Stimulated activated CD8-positive, alpha-beta memory T cell treated with anti-CD3 and anti-CD28 coated beads, Interleukin-12 subunit alpha, Interleukin-12 subunit beta, amount 100 ng/mL, for 4 hours (primary cell): ENCODE measurements around the gene TANC2.

Experiments
- DNase-seq: peaks from one replicate; pipeline ENCODE4 v3.0.0-alpha.2; 2020; ENCODE audit warnings: low read depth

TANC2 gene

GRCh38 chr17:62965686-62966425, at the start of gene TANC2:
Gene TANC2 (plus strand): TSS chr17:62966235. CDS start chr17:63009560, 43,325 bp downstream.
- DNase-seq, result peak; percentile 68

DNA sequence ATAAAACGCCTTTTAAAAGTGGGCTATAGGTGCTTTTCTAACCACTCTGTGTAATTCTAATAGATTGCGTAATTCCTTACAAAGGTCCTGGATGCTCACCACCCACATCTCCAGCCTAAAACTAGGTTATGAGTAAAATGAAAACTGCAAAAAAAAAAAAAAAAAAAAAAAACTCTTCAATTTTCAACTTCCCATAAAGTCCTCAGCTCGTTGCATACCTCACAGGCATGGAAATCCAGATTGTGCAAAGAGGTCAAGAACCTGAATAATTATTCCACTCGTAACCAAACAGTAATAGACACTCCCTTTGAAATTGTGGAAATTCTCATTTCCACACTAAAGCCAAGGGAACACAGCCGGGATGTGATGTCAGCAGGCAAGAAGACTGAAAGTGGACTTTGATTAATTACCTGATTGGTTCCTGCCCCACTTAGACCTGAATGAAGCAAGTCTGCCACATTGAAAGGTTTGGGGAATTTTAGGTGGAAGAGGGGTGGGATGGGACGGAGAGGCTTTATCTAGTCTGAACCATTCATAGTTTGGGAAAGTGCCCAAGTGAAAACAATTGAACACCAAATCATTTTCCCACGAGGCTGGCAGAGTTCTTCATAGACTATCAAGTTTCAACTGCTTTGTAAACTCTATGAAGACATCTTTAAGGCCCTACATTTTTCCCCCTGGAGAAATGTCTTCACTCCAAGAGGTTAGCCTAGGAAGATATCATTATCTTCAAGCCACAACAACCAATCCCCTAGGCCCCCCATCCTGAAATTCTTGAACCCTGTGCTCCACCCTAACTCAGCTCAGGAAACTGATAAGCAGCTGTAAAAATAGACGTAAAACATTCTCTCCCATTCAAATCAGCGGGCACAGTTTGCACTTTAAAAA, 49.1 kb upstream of the TANC2 start:
- DNase-seq, result no peak

GRCh38 chr17:62919388-62919787, 46.6 kb upstream of the TANC2 start:
- no peak for DNase-seq

- DNase-seq, result no peak
Observed at GRCh38 chr17:62920300-62920699, 45.7 kb upstream of the TANC2 start.

- no peak for DNase-seq
Observed at GRCh38 chr17:62921817-62922216, 44.2 kb upstream of the TANC2 start.

GRCh38 chr17:62923258-62924150, 42.5 kb upstream of the TANC2 start:
- DNase-seq, result no peak

GRCh38 chr17:62925267-62925836, 40.7 kb upstream of the TANC2 start:
- no peak for DNase-seq

DNA sequence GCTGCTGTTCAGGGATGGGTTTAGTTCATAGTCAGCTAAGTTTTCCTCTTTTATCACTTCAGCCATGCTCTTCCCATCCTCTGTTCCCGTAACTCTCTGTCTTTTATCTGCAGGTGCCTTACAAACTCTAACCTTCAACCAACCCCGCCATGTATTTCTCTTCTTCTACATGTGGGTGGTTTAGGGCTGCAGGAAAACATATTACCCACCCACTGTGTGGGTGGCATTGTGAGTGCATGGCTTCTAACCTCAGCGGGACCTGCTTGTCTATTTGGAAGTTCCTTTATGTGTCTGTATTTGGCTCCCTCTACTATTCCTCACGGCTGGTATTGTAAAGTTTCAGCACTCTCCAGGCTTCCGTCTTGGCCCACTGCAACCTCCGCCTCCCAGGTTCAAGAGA, 39.0 kb upstream of the TANC2 start:
- no peak for DNase-seq

DNA sequence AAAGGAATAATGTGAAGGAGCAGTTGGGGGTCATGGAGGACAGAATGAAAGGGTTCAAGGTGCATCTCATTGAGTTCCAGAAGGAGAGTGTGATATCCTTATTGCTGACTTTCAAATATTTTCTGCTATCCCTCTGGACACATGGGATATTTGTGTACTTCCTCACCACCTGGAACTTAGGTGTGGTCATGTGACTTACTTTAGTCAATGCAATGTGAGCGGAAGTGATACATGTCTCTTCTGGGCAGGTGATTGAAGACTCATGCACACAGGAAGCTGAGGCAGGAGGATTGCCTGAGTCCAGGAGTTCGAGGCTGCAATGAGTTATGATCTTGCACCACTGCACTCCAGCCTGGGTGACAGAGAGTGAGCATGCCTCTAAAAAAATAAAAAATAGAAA, 36.7 kb upstream of the TANC2 start:
- DNase-seq, result no peak

DNA sequence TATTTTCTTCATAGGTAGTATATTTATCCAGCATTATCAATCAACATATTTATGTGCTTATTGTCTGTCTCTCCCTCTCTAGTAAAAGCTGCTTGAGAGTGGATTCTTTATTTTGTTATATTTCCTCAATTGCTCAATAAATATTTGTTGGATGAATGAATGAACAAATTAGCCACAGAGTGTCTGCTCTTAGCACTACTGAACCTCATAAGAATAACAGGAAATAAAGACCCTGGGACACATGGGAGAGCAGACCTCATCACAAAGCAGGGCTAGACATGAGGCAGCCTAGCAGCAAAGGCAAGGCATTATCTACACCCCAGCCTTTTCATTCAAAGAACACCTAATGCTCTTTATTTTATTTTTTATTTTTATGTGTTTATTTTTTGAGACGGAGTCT, 34.9 kb upstream of the TANC2 start:
- DNase-seq, result no peak

DNA sequence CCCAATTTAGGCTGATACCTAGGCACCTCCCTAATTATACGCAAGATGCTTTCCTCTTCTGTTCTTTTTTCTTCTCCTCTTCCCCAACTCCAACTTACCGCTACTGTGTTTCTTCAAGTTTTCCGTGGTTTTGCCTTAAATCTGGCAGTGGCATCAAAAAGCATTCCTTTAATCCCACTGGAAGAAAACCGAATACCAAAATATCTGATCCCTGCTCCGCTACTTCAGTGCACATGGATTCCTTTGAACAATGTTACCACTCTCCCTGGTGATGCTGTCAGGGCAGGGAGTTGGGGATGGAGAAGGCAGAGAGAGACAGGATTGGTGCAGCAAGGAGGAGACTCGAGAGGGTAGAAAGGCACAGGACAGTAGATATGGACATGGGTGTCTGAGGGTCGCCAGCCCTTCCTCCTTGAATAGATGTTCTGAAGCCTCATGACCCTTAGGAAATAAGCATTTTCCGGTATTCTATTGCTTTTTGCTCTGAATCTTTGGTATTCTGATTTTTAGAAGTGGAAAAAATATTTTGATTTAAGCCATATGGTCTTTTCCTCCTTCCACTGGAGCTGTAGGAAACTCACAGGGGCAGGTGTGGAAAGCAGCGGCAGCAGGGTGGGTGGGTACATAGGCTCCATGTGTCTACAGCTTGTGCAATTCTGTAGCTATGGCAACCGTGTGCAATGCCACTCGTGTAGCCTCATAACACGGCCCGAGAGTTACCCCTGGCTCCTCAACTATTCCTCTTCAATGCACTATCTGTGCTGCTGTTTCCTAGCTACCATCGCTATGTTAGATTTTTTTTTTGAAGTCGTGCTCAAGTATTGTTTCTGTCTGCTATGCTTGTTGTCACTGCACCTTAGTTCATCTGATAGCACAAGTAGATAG, 32.3 kb upstream of the TANC2 start:
- no peak for DNase-seq

GRCh38 chr17:62935098-62935497, 30.9 kb upstream of the TANC2 start:
- DNase-seq, result no peak

DNA sequence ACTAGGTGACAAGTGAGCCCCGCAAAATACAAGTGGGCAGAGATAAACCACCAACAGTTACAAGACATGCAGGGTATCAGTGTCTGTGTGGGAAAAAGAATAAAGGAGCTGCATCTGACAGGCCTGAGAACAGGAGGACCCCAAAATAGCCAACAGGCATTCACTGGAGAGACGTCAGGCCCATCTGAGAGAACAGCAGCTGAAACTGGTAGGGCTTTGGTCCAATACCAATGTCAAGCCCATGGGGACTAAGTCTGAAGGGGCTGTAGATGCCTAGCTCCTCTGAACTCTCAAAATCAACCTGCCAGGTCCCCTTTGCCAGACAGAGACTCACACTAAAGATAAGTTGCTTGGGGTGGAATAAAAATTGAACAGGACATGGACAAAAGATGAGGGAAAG, 30.5 kb upstream of the TANC2 start:
- DNase-seq, result no peak

DNA sequence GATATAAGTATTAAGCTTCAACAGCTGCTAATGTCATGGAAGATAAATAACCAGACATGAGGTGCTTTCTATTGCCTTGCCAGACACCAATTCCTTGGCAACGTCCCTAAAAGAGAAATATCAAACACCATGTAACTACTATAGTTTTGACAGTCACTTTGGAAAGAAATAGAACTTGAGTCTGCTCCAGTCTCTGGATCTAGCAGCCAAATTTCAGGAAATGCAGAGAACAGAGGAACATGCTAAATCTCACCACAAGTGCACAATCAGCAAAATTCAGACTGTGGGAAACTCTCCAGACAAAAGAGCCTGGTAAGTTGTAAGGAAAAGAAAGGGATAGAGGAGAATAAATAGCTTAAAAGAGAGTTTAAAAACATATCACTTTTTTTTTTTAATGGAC, 28.4 kb upstream of the TANC2 start:
- DNase-seq, result no peak

GRCh38 chr17:62941358-62941991, 24.6 kb upstream of the TANC2 start:
- no peak for DNase-seq

DNA sequence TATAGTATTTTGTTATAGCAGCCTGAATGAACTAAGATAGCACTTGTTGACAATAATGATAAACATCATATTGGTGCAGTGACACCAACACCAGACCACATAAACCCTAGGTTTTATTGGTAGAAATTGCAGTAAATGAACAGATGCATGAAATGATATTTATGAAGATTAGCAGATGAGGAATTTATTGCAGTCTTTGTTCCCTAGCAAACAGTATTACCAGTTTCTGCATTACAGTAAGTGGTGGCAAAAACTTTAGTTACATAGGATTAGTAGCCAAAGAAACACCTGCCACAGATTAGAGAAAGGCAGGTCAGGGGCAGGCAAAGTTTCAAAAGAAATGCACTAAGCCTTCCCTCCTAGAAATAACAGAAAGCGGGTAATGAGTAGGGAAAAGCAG, 17.7 kb upstream of the TANC2 start:
- DNase-seq, result no peak

- no peak for DNase-seq
Observed at GRCh38 chr17:62949036-62949435, 17.0 kb upstream of the TANC2 start.

- no peak for DNase-seq
Observed at GRCh38 chr17:62950067-62950466, 16.0 kb upstream of the TANC2 start.

GRCh38 chr17:62955841-62956352, 10.1 kb upstream of the TANC2 start:
- no peak for DNase-seq

DNA sequence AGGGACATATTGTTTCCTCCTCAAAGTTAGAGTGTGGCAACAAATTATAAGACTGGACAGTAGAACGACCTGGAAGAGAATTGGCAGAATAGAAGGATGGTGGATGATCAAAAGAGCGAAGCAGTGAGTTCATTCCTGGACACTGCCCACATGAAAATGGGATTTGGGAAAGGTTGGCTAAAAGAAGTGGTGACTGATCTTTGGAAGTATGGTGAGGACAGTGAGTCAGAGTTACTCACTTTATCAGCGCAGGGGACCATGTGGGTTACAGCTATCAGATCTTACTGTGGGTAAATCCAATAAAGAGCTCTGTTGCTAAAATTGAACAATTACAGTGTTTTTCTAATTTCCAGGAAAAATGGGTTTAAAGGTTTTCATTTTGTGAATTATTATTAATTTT, 2.7 kb upstream of the TANC2 start:
- DNase-seq, result no peak
